HG03045 (cell line): ENCODE measurements around the gene SAPCD2.

ENCODE experiments used
- ATAC-seq: cut with Tn5 transposase; IDR thresholded peaks from one replicate; pipeline ENCODE4 v1.9.1; 2021; ENCODE audit warnings: mild to moderate bottlenecking, moderate library complexity; ENCODE audit not compliant: unreplicated experiment

SAPCD2 gene

GRCh38 chr9:137107982-137108381 lies 37.6 kb upstream of the SAPCD2 start:
- ATAC-seq = no peak

DNA sequence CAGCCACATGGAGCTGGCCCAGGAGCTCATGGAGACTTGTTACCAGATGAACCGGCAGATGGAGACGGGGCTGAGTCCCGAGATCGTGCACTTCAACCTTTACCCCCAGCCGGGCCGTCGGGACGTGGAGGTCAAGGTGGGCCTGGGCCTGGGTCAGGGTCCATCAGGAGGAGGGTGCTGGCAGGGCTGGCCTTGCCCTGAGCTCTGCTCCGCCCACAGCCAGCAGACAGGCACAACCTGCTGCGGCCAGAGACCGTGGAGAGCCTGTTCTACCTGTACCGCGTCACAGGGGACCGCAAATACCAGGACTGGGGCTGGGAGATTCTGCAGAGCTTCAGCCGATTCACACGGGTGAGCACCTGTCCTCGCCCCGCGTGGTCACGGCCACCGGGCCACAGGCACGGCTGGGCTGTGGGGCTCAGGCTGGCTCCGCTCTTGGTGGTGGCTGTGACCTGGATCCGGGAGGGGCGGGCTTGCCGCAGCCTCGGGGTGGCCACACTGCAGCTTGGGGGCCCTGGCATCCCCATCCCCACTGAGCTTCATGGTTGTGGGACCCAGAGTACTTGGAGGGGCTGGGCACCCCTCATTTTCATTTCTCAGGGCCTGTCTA lies 37.1 kb upstream of the SAPCD2 start:
- ATAC-seq = no peak

DNA sequence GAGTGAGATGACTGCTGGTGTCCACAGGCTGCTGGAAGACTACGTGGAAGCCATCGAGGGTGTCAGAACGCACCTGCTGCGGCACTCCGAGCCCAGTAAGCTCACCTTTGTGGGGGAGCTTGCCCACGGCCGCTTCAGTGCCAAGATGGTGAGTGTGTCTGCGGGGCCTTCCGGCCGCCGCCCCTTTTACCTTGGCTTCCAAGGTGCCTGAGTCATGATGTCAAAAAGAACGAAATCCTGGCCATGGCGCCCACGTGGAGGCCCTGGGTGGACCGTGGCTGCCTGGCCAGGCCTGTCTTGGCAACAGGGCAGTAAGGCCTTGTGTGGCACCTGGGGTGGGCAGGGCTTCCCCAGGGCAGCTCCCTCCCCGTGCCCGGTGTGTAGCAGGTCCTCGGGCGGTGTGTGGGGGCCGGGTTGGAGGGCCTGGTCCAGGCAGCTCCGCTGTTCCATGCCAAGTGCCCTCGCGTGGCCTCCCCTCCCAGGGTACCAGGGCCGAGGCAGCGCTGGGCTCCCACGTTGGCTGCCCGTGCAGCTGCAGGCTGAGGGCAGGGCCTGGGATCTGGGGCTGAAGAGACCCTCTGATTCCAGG lies 36.4 kb upstream of the SAPCD2 start:
- no peak for ATAC-seq

DNA sequence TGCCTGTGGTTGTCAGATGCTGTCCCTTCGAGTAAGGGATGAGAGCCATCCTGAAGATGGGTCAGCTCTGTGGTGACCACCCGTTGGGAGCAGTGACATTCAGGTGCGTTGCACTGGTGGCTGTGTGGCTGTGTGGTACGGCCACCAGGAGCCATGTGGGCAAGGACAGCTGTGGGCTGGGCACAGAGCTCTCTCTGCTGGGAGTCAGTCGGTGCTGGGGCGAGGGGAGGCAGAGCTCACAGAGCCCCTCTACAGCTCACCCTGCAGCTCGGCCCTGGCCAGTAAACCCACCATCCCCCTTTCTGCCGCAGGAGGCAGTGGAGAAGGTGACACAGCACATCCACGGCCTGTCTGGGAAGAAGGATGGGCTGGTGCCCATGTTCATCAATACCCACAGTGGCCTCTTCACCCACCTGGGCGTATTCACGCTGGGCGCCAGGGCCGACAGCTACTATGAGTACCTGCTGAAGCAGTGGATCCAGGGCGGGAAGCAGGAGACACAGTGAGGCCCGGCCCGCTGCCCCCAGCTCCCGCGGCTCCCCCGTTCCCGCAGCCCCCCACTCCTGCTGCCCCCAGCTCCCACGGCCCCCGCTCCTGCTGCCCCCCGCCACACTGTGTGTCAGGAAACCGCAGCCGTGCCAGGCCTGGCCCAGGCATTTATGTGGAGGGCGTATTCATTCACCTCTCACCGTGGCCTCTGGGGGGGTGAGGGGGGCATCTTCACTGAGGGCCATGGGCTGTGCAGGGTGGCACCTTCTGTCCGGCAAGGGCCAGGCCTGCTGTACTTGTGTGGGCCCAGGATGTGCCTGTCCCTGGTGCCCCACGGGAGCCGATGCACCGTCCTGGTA lies 35.7 kb upstream of the SAPCD2 start:
- ATAC-seq = no peak

DNA sequence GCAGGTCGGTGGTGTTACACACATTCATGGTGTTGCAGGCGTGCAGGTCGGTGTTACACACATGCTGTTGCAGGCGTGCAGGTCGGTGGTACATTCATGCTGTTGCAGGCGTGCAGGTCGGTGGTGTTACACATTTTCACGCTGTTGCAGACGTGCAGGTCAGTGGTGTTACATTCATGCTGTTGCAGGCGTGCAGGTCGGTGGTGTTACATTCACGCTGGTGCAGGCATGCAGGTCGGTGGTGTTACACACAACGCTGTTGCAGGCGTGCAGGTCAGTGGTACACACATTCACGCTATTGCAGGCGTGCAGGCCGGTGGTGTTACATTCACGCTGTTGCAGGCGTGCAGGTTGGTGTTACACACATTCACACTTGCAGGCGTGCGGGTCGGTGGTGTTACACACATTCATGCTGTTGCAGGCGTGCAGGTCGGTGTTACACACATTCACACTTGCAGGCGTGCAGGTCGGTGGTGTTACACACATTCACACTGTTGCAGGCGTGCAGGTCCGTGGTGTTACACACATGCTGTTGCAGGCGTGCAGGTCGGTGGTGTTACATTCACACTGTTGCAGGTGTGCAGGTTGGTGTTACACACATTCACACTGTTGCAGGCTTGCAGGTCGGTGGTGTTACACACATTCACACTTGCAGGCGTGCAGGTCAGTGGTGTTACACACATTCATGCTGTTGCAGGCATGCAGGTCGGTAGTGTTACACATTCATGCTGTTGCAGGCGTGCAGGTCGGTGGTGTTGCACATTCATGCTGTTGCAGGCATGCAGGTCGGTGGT lies 33.0 kb upstream of the SAPCD2 start:
- ATAC-seq = no peak

DNA sequence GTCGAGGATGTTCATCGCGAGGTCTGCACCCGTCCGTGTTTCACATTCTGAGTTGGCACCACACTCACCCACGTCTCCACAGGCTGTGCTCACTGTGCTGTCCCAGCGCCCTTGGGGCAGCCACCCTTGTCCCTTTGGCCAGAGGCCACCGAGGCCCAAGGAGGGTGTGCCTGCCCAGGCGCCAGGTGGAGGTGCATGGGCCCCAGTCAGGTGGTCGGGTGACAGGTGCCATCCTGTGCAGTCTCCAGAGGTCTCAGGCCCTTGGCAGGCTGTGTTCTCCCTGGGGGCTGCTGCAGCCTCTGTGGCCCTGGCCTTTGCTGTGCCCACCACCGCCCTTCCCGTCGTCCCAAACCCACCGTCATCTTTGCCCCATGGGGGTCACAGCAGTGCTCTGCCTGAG lies 28.9 kb upstream of the SAPCD2 start:
- no peak for ATAC-seq

- no peak for ATAC-seq
Measured at GRCh38 chr9:137097761-137098462, 27.6 kb upstream of the SAPCD2 start.

GRCh38 chr9:137096785-137097546 lies 26.6 kb upstream of the SAPCD2 start:
- ATAC-seq = no peak

- peak; percentile 67 for ATAC-seq
Measured at GRCh38 chr9:137095664-137096517, 25.5 kb upstream of the SAPCD2 start.

DNA sequence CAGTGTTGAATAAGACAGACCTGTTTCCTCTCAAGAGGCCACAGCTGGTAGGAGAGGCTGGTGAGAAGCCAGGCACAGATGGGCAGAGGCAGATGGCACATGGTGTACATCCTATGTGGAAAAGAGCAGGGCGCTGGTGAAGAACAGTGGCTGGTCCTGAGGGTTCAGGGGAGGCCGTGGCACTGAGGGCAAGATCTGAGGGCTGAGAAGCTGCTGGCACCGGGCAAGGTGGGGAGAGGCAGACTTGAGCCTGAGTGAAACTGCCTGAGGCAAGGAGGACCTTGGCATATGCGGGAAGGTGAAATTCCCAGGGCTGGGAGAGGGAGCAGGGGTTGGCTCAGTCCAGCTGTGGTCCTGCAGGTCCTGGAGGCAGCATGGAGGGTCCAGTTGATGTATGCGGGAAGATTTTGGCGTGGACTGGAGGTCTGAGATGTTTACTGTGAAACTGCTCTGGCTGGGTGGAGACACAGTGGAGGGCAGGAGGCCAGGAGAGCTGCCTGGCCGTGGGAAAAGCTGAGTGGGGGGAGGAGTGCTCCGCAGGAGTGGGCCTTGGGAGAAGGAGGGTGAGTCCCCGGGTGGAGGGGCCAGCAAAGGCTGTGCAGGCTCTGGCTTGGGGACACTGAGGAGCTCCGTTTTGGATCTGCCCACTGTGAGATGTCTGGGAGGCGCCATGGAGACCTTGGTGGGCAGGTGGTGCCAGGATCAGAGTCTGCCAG lies 19.0 kb upstream of the SAPCD2 start:
- ATAC-seq = no peak

DNA sequence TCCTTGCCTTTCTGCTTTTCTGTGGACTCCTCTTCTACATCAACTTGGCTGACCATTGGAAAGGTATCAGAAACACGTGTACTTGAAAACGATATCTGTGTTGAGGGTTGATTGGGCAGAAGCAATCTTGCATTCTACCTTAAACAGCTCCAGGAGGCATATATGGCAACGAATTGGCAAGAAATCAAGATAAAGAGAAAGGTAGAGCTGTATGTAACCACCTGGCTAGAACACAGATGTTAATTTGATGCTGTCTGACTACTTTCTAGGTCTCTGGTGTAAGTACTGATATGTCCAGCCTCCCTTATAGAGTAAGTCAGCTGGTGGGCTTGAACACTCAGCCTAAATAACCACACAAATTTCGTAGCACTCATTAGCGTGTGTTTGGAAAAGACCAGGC lies 17.8 kb upstream of the SAPCD2 start:
- no peak for ATAC-seq

DNA sequence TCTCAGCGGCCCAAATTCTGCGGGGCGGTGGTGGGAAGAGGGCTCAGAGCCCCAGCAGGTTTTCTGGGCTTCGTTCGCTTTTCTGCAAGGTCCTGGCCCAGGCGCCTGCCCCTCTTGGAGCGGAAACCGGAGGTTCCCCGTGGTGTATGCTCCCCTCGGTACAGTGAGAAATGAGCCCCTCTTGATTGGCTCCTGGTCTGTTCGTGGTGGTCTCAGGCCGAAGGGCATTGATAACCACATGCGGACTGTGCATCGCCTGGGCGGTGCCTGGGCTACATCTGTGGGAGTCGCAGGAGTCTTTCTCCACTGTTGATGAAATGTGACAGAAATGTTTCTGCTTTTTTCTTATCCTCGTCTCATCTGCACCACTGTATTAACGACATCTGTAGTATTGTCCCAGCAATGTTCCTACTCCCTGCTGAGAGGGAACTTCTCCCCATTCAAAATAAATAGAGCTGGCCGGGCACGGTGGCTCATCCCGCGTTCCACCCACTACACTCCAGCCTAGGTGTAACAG lies 17.1 kb upstream of the SAPCD2 start:
- peak; percentile 2 for ATAC-seq

DNA sequence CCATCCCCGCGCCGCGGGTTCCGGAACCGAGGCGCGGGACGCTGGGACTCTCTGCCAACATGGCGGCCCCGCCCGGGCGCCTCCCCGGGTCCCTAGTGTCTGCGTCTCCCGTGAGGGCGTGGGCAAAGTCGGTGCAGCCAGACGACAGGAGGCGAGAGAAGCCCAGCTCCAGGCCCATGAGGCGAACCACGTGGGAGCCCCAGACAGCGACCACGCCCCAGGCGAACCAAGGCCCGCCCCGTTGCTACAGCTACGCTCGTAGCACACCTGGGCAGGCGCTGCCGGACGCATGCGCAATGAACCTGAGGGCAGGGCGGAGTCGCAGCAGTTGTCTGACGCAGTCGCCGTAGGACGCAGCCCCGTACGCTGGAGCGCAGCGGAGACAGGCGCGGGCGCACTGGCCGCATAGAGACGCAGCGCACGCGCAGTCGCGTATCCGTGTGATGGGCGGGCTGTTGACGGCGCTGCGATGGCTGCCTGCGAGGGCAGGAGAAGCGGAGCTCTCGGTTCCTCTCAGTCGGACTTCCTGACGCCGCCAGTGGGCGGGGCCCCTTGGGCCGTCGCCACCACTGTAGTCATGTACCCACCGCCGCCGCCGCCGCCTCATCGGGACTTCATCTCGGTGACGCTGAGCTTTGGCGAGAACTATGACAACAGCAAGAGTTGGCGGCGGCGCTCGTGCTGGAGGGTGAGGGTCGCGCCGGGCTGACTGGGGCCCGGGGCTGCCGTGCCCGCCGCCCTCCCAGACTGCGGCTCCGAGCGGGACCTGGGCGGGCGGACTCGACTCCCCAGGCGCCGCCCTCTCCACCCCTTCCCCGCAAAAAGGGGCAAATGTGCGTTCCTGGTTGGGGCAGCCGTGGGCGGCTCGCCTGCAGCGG lies 16.4 kb upstream of the SAPCD2 start, which contains the start of gene MAN1B1:
Gene MAN1B1, plus strand, starts transcription at position 455 of the 878 bp plus-strand sequence. Its CDS starts 15 bp downstream, at position 470.
- ATAC-seq = peak; percentile 82

DNA sequence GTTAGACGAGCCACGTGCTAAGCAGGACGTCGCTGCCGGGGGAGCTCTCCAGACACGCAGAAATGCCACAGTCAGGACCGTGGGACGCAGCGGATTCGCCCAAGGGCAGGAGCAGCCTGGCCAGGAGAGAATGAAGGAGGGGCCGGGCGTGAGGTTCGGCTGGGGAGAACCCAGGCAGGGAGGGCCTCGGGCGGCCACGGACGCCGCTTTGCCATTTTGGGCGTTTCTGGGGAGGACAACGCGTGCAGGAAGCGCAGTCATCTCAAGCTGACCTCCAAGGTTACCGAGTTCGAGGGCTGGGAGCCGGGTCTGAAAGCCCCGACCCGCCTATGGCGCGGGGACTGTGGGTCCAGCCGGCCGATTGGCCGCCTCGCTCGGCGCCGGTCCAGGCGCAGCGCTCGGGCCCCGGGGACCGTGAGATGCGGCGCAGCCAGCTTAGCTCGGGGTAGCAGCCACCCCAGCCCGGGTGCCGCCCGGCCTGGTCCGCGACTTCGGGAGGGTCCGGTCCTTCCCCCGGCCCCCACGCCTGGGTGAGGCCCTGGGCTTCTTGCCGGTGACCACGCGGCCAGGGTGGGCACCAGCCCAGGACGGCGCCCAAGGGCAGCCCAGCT lies 15.7 kb upstream of the SAPCD2 start:
- ATAC-seq = peak; percentile 14

DNA sequence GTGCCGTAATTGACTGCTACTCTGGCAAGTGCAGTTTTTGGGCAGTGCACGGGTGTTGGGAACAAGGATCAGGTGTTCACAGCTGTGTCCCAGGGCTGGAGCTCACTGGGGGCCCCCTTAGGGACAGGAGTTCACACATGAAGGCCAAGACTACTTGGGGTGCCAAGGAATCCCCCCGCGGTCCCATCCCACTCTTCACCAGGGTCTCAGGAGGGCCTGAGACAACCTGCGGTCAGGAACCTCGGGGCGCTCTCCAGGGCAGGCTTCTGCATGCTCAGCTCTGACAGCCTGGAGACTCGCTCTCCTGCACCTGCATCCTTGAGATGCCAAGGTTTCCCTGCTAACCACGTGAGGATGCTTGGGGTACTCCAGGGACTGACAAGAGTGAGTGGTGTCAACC lies 14.2 kb upstream of the SAPCD2 start:
- ATAC-seq = no peak

DNA sequence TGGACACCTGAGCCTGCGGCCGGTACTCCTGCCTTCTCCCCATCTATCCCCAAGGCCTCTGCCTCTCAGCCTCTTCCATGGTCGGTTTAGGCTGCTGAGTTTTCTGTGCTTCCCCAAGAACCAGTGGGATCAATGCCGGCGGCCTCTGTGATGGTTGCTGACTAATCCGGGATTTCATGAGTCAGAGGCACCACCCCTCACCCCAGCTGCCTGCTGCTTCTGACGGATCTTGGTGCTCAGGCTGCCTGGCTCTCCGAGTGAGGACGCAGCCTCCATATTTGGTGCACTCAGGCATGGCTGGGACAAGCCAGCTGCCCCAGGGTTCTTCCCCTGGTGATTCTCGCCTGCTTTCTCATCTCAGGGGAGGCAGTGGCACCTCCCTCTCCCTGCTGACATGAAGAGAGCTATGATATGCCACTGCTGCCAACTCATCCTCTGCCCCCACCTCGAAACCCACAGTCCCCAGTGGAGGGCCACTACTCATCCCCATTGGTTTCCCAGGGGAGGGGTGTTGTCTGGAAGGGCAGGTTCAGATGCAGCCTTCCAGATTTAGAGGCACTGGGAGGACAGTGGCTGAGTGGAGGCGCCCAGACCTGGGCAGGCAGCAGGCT lies 13.1 kb upstream of the SAPCD2 start:
- ATAC-seq = no peak
